C4-2B (cell line): Measurements from ENCODE around the gene NCKAP5.

ENCODE experiments used
- ZFX ChIP-seq: fragments of 450-650 bp; IDR thresholded peaks from 2 replicates; pipeline ENCODE4 v1.6.1; 2017
- TF ChIP-seq, protein P1 (sequence below): fragments of 450-650 bp; conservative IDR thresholded peaks from 2 replicates; pipeline ENCODE4 v1.5.1; 2017; ENCODE audit warnings: mild to moderate bottlenecking

DNA sequence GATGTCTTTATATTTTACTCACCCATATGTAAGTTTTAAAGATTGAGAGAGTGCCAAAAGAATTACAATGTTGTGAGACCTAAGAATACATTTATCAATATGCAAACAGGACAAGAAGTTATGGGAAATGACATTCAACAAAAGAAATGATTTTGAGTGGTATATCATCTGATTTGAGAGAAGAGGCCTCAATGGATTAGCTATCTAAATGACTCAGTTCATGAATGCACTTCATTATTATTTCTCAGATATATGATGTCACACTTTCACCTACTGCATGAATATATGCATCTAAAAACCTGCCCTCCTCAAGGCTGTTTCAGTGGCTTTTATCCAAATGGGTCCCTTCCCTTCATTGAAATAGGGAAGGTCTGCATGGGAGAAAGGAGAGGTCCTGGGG lies 769.9 kb downstream of the NCKAP5 start:
- TF ChIP-seq, protein P1, sequence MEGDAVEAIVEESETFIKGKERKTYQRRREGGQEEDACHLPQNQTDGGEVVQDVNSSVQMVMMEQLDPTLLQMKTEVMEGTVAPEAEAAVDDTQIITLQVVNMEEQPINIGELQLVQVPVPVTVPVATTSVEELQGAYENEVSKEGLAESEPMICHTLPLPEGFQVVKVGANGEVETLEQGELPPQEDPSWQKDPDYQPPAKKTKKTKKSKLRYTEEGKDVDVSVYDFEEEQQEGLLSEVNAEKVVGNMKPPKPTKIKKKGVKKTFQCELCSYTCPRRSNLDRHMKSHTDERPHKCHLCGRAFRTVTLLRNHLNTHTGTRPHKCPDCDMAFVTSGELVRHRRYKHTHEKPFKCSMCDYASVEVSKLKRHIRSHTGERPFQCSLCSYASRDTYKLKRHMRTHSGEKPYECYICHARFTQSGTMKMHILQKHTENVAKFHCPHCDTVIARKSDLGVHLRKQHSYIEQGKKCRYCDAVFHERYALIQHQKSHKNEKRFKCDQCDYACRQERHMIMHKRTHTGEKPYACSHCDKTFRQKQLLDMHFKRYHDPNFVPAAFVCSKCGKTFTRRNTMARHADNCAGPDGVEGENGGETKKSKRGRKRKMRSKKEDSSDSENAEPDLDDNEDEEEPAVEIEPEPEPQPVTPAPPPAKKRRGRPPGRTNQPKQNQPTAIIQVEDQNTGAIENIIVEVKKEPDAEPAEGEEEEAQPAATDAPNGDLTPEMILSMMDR: no peak
- no peak for TF ChIP-seq ZFX
